Measurements from ENCODE around the gene COL18A1.
A peak's percentile ranks its signal among the peaks of the same experiment; 100 is the strongest.
"Not testable (repeated sequence)": the region's sequence is repeated elsewhere in the genome, so short reads cannot be mapped to it uniquely, and the experiment has no call there.

The COL18A1 gene

DNA sequence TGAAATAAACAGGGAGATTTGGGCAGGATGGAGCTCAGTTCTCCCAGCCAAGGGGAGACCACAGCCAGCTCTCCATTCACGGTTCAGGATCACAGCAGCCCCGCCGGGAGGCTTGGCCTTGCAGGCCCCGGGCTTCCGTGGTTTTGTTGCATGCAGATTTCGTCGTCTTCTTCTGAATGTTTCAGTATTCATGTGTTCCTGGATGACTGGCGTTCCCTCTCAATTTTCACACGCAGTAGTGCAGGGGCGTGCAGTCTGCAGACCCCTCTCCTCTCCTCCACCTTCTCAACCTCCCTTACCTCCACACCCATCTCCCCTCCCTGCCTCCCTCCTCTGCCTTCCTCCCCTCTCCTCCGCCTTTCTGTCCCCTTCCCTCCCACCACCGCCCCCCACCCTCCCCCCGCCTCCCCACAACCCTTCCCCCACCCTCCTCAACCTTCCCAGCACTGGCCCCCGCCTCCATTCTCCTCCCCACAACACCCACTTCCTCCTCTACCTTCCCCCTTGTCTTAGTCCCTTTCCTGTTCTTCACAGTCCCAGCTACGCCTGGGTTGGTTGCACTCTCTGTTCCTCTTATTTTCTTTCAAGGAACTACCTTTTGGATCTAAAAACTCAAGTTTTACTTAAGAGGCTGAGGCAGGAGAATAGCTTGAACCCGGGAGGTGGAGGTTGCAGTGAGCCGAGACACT lies 145.7 kb downstream of the COL18A1 start:
- peak; percentile 89 for DNase-seq

DNA sequence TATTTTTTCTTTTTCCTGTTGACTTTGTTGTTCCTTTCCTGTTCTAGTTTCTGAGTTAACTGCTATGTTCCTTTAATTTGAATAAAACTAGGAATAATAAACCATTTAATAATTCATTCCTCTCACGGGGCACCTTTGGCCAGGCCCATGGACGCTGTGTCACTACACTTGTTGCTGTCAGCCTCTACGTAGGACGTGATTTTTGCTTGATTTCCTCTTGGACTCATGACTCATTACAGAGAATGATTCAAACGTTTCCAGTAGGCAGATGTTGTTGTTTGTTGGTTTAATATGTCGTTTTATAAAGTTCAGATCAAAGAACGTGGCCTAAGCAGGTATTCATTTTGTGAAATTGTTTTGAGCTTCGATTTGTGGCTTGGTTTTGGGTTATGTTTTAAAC lies 146.4 kb downstream of the COL18A1 start:
- DNase-seq = no peak

DNA sequence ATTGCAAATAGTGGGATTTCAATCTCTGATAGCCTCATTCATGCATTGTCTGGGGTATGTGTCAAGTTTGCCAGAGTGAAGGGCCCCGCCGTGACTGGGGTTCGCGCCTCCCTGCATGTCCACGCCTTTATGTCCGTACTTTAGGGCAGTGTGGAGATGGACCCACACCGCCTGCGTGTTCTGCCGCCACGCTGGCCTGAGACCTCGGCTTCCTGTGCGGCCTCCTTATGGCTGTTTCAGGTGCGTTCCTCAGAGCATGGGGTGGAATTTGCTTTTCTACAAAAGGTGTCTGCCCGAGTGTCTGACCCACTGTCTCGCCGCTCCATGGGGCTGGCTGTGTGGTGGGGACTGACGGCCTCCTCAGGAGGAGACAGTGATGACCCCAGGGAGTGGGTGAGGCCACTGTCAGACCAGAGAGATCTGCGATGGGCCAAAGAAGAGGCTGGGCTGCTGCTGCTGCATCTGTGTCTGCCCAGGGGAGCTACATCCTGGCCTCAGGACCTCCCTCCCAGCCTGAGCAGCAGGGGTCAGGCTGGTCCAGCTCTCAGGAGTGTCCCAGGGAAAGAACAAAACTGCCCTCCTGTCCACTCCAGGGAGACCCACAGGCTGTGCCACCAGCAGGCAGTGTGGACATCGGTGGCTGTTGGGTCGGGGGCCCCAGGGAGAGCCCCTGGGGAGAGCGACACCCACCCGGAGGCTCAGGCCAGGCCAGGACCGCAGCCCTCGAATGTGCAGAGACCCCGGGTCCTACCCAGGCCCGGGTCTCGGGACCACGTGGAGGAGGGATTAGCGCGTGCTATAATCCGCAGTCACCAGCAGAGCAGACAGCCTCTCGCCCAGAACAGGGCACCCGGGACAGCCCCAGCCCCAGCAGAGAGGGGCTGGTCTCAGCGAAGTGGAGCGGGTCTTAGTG lies 147.1 kb downstream of the COL18A1 start:
- DNase-seq = no peak

DNA sequence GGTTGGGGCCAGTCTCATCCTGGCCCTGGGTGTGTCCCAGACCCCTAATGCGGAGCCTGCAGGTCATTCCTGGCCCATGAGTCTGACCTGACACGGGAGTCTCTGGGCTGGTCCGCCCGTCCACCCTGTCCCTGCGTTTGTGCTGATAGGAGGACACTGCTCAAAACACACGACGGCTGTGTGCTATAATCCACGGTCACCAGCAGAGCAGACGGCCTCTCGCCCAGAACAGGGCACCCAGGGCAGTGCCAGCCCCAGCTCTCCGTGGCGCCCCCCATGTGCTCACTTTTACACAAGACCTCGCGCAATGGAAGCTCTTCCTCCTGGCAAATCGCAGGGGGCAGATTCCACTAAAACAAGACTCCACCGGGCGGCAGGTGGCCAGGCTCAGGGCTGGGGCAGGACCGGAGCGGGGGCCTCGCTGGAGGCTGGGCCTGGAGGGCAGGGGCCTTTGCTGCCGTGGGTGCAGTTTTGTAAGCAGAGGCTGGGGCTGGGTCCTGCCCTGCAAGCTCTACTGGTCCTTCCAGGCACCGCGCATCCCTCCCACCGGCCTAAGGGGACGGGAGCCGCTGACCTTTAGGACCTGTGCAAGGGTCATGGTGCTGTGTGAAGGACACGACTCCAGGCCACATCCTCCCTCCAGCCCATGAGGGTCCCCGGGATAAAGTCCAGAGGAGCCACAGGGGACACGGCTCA lies 147.9 kb downstream of the COL18A1 start:
- no peak for DNase-seq

DNA sequence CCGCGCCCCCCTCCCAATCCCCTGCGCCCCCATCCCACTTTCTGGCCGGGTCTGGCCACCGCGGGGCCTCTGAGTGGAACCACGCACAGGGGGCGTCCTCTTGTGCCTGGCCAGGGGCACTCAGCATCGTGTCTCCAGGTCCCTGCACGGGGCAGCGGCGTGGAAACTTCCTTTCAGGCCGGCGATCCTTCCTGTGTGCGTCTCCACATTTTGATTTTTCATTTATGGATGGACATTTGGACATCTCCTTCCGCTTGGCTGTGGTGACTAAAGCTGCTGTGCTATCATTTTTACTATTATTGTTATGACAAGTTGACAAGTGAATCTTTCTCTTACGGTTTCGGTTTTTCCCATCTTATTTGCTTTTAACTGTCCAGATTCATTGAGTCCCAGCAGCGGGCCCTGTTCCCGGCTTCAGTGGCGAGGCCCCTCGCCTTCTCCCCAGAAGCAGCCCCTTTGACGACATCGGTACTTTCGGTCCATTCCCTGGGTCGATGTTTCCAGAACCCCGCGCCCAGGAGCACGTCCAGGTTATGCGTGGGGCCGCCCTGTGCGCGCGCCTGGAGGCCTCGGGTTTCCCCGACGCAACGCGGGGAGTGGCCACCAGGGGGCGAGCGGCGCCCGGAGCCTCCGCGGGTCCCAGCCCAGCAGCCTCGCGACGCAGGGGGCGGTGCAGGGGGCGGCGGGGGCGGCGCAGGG lies 149.7 kb downstream of the COL18A1 start:
- DNase-seq = no peak

DNA sequence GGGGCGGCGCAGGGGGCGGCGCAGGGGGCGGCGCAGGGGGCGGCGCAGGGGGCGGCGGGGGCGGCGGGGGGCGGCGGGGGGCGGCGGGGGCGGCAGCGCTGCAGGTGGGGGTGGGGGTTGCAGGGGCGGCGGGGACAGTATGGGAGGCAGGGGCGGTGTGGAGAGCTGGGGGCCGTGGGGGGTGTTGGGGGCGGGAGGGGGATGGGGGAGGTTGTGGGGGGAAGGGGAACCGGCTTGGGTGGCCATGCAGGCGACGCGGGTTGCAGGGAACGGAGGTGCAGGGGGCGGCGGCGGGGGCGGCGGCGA lies 150.2 kb downstream of the COL18A1 start:
- DNase-seq = no peak

DNA sequence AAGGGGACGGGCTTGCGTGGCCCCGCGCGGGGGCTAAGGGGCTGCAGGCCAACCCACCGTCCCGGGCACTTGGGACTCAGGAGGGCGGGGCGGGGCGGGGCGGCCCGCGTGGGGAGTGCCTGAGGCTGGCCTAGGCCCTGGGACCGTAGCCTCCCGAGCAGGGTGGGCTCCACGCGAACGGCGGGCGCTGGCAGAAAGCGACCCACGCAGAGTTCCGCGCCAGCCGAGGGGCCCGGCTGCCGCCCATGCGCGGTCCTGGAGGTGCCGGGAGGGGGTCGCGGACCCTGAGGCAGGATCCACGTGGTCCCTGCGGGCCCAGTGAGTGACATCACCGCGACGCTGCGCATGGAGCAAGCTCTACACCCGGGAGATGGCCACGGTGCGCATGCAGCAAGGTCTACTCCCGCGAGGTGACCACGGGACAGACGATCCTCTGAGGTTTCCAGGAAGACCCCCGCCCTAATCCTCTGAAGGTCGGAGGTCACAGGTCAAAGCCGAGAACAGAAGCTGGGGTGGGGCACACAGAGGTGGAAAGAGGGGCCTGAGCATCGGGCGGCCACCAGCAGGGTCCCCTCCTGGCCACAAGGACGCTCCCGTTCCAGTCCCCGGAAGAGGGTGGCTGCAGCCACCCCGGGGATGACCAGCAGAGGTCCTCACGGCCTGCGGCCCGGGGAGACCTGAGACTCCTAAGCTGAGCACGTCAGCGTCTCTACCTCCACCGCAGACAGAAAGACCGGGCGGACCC lies 150.8 kb downstream of the COL18A1 start:
- DNase-seq = peak; percentile 43

DNA sequence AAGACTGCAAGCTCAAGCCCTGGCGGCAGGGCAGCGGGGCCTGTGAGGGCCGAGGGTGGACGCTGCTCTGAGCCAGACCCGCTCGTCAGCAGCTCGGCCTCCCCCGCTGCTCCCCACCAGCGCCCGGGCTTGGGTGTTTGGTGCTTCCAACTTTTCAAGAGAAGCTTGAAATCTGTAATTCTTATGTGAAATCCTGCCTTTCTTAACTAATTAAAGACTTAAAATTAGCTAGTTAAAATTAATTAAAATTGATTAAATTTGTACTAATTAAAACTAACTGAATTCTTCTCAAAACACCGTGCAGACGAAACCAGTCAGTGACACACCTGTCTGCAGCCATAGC lies 151.3 kb downstream of the COL18A1 start:
- DNase-seq = no peak

DNA sequence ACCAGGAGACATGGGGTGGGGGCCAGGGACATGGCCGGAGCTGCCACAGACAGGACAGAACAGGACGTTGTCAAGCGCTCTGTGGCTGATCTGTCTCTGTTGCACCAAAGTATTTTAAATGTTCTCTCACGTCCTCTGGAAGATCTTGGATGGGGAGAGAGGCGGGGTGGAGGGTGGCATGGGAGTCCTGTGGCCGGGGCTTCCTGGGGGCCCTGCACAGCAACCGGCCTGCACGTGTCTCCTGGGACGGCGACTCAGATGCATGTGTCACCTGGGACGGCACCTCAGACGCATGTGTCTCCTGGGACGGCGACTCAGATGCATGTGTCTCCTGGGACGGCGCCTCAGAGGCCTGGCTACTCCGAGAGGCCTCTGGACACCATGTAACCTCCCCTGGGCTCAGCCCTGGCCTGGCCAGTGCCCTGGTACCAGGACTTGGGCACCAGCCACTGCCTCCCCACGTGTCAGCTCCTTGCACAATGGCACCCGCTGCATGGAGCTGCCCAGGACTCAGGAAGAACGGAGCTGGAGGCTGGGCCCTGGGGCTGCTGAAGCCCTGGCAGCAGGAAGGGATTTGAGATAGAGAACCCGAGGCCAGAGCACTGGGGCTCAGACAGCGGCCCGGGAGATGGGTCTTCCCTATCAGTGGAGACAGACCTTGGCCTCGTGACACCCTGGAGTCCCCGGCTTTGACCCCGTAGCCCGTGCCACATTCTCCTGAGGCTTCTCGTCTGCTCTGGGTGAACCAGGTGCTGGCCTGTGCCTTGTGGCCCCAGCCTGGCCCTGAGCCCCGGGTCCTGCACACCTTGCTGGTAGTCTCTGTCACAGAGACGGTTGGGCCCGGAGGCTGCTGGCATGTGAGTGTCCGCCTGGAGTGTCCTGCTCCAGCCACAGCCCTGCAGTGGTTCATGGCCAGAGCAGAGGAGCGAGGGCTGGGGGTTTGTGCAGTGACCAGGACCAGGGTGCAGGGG lies 152.0 kb downstream of the COL18A1 start:
- no peak for DNase-seq

DNA sequence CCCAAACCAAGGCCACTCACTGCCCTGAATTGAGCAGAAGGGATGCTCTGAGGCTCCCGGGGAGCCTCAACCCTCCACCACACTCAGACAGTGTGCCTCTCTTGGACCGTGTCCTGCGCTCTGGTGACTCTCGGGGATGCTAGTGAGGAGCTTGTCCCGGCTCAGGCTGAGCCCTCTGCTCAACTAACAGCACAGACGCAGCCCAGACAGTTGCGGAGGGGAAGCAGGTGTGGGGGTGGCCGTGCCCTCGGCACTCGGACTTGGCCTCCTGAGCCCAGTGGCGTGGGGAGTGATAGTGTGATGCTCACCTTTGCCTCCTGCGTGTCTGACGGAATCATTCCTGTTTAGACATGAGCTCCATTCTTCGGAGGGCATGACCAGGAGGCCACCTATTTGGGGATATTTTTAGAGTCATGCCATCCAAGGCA lies 152.7 kb downstream of the COL18A1 start:
- no peak for DNase-seq

DNA sequence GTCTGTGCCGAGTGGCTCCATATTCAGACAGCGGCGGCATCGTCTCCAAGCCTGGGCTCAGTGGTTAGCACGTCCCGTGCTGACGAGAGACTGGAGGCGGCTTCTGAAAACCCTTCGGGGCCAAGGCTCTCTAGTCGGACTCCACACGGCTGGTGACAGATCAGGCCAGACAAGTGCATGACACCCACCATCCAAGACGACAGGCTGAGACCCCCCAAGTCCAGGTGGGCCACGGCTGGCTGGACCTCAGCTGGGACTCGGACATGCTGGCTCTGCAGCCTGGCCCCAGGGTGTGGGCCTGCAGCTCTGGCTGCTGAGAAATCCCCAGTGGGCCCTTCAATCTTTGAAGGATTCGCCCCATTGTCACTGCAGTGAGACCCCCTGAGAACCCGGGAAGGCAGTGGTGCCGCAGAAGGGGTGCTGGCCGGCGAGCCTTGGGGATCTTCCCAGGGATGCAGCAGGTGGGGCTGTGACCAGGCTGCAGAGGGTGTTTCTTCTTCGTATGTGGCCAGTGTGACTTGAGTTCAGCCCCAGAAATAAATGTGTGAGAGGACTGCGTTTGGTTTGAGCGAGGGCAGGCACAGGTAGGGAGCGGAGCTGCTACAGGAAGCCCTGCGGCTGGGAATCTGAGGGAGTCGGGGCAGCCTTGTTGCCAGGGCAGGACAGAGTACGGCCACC lies 153.2 kb downstream of the COL18A1 start:
- DNase-seq = no peak

DNA sequence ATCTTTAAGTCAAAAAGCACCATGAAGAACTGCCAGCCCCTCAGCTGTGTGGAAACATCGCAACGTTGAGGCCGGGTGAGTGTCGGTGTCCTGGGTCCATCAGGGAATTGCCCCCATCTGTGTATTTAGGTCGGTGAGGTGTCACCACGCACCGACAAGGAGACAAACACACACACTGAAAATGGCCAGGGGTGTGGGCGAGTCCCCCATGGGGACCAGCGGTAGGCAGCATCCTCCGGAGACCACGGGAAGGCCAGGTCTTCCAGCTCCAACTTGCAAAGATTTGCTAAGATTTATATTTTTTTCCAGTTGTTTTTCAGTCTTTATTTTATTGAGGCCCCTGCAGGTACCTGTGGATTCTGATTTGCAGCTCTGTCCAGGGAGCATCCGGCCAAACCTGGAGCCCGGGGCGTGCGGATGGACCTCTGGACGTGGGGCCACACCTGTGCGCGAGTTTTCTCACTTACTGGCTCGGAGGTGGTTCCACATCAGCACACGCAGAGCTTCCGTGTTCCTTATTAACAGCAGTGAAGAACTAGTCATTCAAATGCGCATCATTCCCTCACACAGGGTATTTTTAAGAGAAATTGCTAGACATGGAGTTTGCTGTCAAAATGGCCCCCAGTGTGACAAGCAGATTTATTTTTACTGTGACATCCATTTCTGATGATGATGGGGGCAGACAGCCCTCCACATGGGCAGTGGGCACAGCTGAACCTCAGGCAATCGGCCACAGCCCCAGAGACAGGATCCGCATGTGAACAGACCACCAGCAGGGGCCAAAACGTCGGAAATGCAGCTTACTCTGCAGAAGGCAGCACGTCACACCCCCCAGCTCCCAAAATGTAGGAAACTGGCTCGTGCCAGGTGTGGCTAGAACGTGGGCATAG lies 154.5 kb downstream of the COL18A1 start:
- no peak for DNase-seq

DNA sequence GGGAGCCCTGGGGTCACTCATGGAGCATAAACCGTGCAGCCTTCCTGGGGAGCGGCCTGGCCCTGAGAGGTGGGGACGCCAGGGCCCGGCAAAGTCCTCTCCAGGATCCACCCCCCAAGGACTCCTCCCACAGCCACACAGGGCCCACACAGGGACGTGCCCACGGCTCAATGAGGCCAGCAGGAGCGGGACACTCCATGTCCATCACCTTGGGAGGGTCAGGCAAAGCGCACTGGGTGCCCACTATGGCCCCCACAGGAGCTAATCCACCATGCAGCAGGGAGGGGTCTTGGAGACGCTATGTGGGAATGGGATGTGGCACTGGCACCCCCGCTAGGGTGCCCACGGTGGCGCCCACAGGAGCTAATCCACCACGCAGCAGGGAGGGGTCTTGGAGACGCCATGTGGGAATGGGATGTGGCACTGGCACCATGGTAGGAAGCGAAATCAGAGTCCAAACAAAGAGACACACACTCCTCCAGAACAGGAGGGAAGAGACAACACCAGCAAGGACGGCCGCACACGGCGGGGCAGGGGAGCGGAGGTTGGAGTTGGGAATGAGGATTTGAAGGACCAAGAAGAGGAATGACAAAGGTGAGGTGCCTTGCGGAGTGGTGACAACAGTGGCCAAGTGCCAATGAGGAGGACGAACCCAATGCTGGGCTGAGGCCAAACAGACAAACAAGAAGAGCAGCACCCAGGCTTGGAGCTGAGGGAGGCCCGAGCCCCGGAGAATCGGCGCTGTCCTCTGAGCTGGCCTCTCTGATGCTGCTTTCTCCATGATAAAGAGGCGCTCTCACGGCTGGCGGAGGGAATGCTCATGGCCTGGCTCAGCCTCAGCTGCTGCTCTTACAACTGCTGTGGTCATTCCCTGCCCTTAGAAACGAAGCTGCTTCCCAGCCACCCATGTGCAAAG lies 155.4 kb downstream of the COL18A1 start:
- DNase-seq = no peak

DNA sequence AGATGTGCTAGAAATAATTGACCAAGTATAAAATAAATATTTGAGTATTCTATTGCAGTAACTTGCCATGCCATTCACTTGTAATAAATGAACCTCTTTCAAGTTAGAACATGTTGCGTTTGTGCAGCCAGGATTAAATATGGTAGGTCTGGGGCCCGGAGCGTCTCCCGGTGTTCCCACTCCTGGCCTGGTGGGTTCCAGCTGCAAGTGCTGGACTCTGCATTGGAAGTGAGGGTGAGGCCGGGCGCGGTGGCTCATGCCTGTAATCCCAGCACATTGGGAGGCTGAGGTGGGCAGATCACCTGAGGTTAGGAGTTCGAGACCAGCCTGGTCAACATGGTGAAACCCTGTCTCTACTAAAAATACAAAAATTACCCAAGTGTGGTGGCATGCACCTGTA lies 156.3 kb downstream of the COL18A1 start:
- not testable (repeated sequence) for DNase-seq

DNA sequence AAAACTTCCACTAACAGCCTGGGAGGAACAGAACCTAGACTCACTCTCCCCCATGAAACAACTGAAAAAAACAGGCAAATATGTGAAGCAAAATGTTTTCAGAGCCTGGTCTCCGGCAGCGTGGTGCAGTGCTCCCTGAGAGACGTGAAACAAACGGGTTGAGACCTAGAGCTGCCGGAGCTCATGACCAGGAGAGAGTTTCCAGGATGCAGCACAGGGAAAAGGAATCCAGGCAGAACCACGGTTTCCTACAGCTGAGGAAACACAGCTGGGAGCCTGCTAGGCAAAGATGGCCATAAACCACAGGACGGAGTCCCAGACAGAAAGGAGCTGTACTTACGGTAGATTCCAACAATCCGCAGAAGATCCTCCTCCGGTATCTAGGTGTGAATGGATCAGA lies 157.4 kb downstream of the COL18A1 start:
- no peak for DNase-seq

DNA sequence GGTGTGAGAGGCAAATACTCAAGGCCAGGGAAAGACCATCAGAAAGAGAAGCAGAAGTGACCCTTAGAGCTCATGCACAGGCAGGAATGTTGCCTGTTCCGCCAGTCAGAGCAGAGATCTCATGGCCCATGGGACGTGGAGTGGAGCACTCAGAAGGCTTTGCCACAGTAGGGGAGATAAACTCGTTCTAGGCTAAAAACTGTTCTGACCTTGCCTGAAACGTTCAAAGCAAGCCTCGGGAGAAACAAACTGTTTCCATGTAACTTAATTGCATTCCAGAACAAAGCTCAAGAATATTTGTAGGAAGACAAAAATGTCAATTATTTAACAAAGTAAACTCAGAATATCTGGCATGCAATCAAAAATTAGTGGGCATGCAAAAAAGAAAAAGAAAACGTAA lies 158.0 kb downstream of the COL18A1 start:
- DNase-seq = no peak
